ENCODE results near the gene FHDC1.

FHDC1 gene

DNA sequence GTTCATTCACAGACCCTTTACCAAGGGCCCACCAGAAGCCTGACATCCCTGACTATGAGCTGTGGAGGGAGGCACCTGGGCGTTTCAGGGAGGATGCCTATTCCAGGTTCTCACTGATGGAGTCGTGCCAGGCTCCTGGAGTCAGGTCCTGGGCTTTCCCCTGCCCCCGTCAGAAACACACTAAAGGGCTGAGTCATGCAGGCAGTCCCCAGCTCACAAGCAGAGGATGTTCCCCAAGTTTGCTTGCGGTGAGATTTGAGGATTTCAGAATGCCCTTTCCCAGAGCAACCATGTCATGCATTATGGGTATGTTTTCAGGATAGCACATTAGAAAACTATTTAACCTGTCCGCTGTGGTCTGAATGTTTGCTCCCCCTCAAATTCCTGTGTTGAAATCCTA is 45.2 kb downstream of the FHDC1 start:
- no peak for DNase-seq (ENCODE audit: low spot score)

DNA sequence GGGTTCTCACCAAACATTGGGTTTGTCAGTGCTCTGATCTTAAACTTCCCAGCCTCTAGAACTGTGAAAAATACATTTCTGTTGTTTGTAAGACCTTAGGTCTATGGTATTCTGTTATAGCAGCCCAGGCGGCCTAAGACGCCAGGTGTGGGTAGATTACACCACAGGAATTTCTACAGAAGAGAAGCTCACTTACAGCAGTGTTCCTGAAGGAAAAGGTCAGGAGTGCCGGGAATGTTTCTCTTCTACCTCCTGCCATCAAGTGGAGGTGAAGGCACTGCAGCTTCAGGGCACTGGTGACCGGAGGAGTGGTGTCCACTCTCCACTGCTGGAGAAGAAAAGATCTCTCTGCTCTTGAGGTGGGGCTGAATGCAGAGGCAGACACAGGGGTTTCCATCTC is 45.7 kb downstream of the FHDC1 start:
- DNase-seq (ENCODE audit: low spot score): no peak

DNA sequence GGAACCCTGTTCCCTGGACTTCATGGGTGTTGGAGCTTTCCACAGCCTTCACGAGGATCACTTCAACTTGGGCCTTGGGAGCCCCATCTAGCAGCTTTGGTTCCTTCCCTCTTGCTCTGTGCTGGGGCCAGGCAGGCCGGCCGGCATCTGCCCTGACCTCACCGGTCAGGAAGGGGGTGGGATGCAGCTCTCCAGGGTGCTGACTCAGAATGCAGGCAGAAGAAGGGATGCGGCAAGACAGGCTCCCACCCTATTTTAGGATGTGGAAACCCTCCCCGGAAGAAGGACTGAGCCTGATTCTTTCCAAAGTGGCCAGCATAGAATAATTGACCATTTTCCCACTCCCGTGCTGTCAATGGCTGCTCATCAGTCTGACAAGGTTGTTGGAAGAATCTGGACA is 47.1 kb downstream of the FHDC1 start:
- DNase-seq (ENCODE audit: low spot score): peak; percentile 39

DNA sequence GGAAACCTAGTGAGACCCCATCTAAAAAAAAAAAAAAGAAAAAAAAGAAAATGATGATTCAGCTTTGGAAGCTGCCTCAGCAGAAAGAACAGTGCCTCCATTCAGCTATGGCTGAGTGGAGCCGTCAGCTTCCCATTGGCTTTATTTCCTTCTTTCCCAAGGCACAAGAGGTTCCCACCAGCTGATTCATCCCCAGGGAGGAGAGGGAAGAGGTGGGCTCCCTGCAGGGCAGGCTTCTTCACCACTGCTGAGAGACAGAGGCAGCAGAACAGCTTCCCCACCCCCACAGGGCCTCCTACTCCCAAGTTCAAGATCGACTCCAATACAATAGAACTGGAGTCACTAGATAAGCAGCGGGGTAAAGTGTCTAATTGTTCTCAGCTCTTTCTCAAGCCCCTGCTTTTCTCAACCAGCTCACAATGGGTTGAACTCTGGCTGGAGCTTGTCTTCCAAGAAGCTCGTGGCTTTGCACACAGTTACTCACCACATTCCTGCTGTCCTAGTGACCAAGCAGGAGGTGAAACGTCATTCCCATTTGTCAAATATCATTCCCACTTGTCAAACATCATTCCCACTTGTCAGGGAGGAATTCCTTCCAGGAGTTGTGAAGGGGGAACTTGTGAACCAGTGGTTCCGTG is 47.8 kb downstream of the FHDC1 start:
- peak; percentile 61 for DNase-seq (ENCODE audit: low spot score)

DNA sequence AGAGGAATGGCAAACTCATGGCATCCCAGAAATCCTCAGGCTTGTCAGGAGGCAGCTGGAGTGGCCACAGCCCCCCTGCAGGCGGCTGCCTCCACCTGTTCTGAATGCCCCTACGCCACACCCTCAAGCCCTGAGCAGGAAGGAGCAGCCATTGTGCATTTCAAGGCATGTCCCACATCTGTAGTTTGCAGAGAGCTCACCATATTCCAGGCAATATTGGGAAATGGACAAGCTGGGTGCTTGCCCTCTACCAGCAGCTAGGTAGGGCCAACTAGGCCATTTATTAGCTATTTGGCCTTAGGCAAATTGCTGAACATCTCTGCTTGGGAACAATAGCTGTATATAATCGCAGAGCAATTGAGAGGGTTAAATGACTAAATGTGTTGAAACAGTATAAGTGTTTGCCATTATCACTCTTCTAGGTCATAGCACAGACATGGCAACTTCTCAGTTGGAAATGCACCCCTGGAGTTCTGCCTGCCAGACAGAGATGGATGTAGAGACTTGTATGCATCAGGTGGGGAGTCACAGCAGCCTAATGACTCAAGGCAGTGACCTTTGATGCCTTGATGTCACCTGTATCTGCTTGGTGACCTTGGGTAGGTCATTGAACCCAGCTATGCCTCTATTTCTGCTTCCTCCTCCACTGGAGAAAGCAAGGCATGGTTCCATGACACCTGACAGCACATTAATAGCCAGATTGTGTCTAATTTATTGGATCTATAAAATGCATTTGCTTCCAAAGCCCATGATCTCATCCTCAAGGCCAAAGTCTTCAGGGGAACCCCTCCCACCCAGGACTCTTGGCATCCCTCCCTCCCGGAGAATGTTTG is 52.8 kb downstream of the FHDC1 start:
- no peak for DNase-seq (ENCODE audit: low spot score)

DNA sequence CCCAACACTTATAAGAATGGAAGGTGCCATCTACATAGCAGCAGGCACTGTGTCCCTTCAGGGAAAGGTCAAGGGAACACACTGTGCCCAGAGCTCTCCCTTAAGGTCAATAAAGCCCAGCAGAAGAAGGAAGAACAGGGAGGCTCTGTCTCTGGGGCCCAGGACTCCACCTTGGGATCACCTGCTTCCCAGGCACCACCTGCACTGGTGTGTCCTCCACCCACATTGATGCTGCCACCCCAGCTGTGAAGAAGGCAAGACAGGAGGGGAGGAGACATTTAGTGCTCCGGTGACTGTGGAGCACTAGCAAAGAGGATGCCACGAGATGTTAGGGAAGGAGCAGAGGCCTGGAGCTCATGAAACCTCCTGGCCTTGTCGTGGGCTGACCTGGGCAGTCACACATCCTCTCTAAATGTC is 53.4 kb downstream of the FHDC1 start:
- DNase-seq (ENCODE audit: low spot score): no peak

DNA sequence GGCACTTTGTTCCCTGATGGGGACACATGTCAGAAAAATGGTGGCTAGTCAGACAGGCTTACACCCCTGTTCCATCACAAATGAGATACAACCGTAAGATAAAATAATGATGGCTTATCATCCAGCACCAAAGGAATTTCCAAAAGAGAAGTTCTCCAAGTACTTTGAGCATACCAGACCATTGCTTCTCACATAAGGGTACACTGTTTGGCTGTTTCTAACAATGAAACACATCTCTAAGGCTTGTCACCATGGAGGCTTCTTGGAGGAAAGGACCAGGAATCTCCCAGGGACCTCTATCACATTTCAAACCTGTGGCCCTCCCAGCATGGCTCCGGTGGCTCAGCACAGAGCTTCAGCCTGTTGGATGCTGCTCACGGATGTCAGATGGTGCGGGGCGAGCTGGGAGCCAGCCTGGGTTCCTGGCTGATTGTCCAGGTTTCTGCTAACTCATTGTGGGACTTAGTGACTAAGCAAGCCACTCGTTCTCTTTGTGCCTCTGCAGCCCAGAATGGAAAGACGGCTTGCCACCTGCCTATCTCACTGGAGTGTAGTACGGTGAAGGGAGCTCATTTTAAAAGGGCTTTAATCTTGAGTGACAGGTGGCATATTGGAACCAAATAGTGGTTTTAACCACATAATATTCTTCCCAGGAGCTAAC is 54.5 kb downstream of the FHDC1 start:
- no peak for DNase-seq (ENCODE audit: low spot score)

DNA sequence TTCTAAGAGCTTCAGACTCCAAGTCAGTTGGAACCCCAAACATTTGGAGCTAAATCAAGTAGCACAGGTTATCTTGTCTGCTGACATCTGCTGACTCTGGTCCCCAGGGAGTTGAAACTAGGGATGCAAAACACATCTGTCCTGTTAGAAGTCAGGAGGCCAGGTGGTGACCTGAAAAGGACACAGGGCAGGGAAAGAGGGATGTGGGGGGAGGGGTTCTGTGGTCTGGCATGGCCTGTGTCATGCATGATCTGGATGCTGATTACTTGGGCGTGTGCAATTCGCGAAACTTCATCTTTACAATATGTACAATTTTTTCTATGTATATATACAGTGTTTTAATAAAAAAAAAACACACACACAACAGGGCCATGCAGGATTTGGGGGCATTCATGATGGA is 55.3 kb downstream of the FHDC1 start:
- DNase-seq (ENCODE audit: low spot score): no peak

DNA sequence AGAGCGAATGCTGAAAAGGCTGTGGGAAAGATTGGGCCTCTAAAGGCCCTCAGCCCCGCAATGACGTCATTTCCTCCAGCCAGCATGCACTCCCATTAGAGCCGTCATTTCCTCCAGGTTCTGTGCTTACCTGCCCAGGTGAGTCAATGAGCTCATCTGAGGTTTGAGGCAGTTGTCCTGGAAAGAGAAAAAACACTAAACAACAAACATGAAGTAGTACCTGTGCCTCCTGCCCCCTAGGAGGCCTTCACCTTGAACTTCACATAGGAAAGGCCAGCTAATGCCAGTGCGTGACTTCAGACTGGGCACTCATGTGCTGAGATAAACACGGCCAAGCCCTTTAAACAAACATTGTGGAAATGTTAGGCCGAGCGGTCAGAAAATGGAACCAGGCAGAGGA is 55.9 kb downstream of the FHDC1 start:
- no peak for DNase-seq (ENCODE audit: low spot score)

DNA sequence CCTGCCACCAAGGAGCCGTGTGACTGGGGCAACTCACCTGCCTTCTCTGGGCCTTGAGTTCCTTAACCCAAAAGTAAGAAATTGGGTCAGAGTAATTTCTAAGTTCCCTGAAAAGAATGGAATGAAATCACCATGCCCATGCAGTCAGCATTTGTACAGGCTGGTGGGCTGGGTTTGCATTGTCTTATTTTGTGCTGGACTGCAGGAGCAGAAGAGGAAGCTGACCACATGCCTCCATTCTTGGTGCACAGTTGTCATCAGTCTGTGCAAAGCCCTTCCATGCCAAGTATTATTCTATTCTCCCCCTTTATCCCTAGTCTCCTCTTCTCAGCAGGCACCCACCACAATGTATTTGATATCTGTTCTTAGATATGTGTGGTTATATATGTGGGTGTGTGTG is 56.3 kb downstream of the FHDC1 start:
- no peak for DNase-seq (ENCODE audit: low spot score)

DNA sequence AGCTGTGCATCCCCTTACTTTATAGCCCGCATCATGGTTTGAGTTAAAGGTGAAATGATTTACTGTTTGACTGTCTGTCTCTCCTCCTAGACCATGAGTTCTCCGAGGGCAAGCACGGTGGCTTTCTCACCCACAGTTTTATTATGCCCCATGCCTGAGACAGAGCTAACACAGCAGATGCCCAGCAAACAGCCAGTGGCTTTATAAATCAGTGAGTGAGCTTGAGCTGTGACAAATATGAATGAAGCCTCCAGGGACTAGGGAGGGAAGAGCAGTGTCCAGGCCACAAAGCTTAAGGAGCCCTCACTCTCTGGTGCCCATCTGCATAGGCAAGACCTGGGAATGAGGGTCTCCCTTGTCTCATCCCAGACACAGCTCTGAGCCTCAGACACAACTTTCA is 57.9 kb downstream of the FHDC1 start:
- no peak for DNase-seq (ENCODE audit: low spot score)

DNA sequence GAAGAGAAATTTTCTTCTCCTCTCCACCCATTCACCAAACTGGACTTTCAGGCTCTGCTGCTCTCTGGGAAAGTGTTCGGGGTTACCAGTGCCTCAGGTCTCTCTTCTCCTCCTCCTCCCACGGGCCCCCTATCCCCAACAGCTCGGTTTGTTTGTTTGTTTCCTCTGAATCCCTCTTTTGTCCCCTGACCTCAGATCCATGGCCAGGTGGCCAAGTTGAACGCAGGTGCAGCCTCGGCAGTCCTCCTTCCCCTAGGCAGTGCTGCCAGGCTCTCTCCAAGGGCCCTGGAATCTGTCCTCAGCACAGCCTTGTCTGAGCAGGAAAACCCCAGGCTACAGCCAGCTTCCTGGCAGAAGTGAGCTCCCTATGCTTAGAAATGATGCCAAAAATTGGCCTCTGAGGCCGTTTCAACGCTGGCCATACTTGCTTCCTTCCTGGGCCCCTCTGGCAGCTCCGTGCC is 60.0 kb downstream of the FHDC1 start:
- DNase-seq (ENCODE audit: low spot score): no peak

DNA sequence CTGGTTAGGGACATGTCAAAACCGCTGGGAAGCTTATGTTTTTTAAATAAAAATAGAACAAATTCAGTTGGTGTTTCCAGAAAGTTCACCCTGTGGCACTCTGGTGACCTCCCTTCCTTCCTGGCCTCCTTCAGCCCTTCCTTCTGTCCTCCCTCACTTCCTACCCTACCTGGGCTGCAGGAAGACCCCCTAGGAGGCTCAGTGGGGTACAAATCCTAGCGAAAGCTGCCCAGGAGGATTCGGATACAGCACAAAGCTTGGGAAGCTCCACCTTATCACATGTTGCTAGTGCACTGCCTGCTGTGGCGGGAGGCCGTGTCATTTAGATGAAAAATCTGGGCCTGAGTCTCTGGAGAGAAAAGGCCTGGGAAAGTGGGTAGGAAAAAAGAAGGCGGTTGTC is 60.5 kb downstream of the FHDC1 start:
- DNase-seq (ENCODE audit: low spot score): no peak

DNA sequence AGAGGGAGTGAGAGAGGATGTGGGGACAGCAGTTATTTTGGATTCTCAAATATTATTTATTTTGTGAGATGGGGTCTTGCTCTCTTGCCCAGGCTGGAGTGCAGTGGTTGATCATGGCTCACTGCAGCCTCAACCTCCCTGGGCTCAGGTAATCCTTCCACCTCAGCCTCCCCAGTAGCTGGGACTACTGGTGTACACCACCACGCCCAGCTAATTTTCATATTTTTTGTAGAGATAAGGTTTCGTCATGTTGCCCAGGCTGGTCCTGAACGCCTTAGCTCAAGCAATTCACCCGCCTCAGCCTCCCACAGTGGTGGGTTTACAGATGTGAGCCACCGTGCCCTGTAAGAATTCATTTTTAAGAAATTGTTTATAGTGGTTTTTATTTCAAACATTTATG is 61.2 kb downstream of the FHDC1 start:
- no peak for DNase-seq (ENCODE audit: low spot score)

DNA sequence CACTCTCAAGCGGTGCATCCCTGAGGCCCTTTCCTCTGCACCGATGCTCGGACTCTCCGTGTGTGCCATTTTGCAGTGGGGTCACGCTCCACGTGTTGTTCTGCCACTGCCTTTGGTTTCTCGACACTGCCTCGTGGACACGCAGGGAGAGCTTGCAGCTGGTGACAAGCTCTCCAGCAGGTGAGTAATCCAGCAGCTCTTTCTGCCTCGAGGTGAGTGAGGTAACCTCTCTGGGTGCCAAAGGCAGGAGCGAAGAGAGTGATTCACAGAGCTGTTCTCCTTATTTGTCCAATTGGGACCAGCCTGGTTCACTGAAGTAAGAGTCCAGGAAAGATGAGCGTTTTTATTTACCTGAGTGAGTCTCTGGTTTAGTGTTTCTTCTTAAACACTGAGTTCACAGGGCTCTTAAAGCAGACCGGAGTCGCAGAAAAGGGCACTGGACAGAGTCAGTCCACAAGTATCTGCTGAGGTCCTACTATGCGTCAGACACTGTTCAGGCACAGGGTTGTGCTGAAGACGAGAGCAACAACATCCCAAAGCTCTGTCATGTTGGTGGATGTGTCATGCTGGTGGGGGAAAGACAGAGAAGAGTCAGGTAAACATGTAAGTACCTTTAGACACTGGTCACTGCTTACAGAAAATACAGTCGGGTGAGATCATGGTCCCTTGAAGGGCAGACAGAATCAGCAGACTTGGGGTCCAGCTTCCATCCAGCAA is 61.8 kb downstream of the FHDC1 start:
- DNase-seq (ENCODE audit: low spot score): no peak

DNA sequence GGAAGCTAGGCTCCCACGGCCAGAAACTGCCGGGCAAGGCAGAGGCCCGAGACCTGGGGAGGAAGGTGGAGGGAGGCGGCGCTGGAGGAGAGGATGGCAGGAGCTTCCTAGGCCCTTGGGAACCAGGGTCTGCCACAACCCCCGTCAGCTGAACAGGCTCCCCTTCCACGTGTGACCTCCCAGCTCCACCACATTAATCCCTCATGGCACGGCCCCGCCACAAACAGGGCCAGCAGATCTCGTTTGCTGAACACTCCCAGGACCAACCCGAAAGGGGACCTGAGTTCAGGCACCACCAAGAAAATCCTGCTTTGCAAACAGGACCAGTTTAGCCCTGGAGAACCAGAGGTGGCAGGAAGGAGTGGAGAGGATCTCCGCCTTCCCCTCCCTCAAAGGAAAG is 62.7 kb downstream of the FHDC1 start:
- no peak for DNase-seq (ENCODE audit: low spot score)

DNA sequence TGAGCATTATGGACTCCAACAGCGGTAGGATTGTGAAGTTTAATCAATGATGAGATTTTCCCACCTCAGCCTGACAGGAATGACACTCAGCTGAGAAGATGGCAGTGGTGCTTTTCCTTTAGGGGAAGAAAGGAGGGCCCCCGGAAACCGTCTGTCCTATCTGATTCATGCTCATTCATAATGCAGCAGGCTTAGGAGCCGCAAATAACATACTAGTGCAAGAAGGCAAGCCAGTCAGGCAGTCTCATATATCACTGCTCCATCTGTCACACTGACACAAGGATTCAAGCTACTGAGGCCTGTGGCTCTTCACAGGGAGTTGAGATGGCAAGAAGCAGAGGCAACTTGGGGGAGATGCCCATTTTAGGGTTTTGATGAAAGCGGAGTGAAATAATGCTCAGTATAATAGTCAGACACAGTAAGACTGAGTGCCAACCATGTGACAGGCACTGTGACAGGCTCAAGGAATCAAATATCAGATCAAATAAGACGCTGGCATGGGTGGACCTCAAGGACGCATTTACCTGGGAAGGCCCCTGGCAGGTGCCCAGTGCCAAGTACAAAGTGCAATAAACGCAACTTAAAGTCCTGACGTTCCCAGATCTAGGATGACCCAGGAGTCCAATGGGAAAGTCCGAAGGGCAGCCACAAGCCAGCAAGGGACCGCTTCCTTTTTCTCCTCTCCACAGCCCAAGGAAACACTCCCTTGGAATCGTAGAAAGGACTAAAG is 63.4 kb downstream of the FHDC1 start:
- DNase-seq (ENCODE audit: low spot score): no peak

DNA sequence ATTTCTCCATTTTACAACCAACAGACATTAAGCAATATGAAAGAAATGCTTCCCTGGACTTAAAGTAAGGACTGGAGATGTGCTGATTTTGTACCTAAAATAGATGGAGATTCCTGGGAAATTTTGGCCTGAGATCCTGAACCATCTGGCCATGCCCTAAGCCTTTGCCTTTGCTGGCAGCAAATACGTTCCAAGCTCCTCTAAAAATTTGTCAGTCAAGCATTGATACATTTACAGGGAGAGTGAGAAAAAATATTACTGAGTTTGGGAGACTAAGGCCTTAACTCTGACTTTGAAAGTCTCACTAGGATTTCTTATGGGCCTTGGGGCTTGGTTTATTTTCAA is 63.9 kb downstream of the FHDC1 start:
- DNase-seq (ENCODE audit: low spot score): no peak

DNA sequence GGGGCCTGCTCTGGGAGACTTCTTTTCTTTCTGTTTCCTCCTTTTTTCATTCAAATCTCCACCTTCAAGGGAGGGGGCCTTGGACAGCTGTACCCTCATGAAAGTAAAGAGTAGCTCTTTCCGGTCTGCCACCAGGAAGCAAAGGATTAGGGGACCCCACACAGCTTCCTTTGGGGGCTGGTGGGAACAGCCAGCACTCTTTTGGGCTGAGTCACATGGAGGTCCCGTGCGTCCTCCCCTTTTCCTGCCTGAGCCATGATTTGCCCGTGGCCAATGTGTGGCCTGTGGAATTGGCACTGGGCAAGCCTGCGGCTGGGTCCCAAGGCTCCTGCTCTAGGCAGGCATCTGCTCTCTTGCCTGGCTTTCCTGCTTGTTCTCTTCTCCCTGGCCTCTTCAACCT is 65.5 kb downstream of the FHDC1 start:
- DNase-seq (ENCODE audit: low spot score): no peak

DNA sequence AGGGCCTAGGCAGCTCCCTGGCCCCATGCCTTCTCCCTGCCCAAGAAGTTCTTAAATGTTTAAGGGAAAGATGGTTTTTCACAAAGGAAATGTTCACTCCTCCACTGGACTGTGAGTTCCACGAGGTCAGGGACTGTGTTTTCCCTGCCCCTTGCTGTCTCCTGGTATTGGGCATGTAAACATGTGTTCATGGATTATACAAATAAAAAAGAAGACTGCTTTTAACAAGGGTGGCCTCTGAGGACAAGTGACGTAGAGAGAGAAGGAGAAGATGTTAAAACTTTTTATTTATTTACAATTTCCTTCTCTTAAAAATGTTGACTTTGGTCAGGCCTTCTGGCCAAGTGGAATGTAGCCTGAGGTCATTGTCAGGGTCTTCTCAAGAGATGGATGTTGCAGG is 66.0 kb downstream of the FHDC1 start:
- no peak for DNase-seq (ENCODE audit: low spot score)

DNA sequence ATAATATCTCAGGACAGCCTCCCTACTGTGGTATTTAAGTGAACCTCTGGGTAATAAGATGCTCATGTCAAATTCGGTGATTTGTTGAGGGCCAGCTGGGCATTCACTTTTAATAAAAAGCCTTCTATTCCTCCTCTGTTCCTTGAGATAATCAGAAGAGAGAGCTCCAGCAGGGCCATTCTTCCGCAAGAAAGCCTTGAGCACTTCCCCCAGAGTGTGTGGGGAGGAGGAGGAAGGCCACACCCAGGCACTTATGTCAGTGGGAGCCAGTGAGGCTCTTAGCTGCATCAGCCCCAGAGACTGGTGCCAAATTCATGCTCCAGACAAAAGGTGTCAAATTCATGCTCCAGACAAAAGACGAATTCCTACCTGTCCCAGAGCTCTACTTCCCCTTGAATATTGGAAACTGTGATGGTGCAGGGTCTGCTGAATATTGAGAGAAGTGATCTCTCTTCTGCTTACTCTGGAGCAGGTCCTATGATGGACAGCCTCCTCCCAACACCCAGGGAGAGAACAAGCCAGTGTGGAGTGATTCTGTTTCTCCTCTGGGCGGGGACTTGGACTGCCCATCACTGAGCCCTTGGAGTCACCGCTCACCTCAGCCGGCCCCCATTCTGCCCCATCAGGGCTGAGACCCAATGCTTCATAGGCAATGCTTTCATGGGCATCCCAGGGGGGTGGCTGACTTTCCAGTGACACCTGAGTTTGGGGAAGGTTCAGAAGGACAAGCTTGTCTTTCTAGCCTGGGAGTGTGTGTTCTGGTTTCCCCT is 68.1 kb downstream of the FHDC1 start:
- DNase-seq (ENCODE audit: low spot score): no peak

All from AG08396 (cell line).